ENCODE results near the gene SYNE3.

The SYNE3 gene, protein sequence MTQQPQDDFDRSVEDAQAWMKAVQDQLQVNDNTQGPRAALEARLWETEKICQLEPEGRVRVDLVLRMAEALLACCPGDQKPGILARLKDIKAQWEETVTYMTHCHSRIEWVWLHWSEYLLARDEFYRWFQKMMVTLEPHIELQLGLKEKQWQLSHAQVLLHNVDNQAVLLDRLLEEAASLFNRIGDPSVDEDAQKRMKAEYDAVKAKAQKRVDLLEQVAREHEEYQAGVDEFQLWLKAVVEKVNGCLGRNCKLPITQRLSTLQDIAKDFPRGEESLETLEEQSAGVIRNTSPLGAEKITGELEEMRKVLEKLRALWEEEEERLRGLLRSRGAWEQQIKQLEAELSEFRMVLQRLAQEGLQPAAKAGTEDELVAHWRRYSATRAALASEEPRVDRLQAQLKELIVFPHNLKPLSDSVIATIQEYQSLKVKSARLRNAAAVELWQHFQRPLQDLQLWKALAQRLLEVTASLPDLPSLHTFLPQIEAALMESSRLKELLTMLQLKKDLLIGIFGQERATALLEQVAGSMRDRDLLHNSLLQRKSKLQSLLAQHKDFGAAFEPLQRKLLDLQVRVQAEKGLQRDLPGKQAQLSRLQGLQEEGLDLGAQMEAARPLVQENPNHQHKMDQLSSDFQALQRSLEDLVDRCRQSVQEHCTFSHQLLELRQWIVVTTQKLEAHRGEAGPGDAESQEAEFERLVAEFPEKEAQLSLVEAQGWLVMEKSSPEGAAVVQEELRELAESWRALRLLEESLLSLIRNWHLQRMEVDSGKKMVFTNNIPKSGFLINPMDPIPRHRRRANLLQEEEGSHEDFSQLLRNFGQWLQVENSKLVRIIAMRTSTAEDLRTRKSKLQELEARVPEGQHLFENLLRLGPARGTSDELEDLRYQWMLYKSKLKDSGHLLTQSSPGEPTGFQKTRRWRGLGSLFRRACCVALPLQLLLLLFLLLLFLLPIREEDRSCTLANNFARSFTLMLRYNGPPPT

DNA sequence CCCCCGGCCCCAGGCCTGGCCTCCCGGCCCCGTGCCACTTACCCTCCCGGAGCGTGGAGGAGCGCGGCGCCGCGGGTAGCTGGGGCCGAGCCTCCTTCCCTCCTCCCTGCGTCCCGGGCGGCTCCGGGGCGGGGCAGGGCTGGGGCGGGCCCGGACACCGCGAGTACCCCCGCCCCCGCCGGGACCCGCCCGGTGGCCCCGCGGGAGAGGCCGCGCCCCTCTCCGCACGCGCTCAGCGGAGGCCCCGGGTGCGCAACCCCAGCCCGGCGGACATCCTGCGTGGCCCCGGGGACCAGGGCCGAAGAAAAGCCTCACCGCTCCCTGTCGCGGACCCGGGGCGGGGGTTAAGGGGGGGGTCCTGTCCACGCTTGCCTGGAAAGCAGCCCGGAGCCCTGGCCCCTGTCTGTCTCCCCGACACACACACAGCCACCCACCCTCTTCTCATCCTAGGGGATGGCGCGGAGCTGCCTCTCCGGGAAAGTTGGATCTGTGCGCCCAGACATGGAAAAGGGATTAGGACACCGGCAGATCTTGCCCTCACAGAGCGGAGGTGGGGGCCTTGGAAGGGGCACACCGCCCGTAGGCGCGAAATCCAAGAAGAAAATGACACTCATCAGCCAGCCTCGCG lies at the start of gene SYNE3:
TSS of gene SYNE3 (minus strand) at position 97 of the 628 bp plus-strand sequence. CDS start 40,829 bp downstream, outside the sequence.
- DNase-seq (ENCODE audit: low read depth, low spot score), result no peak

DNA sequence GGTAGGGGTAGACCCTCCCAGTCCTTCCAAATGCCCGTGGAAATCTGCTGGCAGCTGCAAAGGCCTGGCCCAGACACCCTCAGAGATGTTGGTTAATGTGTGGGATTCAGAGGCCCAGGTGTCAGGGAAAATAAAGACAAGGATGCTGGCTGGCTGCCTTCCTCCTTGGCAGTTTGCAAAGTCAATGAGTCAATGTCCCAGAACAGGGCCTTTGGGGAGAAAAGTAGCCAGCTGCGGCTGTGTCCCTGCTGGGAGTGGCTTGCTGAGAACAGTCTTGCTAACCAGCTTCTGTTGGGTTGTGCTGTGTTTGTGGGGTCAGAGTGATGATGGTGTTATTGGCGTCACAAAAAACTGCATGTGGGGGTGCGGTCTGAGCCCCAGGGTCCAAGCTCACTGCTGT lies 47.6 kb upstream of the SYNE3 start:
- DNase-seq (ENCODE audit: low read depth, low spot score), result no peak

DNA sequence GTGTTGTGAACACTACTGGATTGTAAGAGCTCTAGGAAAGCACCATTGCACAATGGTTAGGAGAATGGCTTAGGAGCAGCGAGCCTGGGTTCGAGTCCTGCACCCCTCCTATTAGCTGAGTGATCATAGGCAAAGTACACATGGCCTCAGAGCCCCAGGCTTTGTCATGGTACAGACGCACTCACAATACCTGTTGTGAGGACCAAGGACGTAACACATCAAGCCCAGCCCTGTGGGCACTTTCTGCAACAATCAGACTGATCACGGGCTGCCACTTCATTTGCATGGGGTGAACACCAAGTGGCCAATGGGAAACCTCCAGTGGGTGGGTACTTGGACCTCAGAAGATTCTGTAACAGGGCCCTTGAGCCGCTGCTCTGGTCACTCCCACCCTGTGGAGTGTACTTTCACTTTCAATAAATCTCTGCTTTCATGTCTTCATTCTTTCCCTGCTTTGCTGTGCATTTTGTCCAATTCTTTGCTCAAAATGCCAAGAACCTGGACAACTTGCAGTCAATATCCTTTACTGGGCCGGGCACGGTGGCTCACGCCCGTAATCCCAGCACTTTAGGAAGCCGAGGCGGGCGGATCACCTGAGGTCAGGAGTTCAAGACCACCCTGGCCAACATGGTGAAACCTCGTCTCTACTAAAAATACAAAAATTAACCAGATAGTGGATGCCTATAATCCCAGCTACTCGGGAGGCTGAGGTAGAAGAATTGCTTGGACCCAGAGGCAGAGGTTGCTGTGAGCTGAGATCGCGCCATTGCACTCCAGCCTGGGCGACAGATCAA lies 46.6 kb upstream of the SYNE3 start:
- no peak for DNase-seq (ENCODE audit: low read depth, low spot score)

DNA sequence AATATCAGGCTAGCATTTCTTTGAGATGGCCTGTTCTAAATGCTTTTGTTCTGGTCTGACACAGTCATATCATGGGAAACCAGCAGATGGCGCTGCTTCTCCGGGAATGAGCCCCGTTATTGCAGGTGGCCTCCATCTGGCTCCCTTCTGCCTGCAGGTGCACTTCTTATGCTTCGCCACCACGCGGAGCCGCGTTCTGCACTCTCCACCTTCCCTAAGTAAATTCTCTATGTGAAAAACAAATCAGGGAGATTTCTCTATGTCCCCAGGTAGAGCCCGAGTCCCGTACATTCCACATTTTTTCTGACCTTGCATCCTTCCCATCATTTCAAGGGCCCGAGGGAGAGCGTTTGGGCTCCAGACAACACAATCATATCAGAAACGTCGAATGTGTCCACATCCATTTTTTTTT lies 44.6 kb upstream of the SYNE3 start:
- DNase-seq (ENCODE audit: low read depth, low spot score), result peak; percentile 74

DNA sequence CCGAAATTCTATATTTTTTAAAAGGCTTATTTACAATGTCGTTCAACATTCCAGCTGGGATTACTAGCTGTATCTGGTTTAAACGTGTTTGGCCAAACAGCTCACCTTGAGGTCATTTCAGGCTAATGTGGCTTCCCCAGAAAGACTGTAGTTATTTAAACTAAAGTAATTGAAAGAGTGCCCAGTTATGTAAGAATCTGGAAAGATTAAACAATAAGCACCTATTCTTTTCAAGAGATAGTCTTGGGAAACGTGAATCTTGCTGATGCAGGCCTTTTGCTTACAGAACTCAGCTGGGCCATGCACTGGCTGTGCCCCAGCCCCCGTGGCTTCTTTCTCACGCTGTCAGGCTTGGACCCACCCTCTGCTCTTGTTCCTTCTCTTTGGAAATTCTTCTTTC lies 42.8 kb upstream of the SYNE3 start:
- DNase-seq (ENCODE audit: low read depth, low spot score), result no peak

DNA sequence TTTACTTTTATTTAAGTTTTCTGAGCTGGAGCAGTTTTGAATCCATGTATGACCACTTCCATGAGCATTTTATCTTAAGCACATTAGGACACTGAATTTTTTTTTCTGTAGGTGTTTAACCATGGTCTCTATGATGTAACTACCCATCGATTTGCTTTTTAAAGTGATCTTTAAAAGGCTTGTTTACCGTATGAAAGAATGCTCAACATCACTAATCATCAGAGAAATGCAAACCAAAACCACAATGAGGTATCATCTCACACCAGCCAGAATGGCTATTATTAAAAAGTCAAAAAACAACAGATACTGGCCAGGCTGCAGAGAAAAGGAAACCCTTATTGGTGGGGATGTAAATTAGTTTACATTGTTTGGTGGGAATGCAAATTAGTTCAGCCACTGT lies 41.4 kb upstream of the SYNE3 start:
- DNase-seq (ENCODE audit: low read depth, low spot score), result no peak

DNA sequence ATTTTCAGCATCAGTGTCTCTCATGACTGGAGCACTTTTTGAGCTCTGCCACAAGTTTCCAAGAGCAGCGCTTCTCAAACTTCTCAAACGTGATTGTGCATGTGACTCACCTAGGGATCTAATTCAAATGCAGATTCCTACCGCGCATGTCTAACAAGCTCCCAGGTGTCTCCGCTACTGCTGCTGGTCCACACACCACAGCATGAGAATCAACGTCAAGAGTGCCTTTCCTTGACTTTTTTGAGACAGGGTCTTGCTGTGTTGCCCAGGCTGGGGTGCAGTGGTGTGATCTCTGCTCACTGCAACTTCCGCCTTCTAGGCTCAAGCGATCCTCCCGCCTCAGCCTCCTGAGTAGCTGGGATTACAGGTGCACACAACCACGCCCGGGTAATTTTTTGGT lies 40.8 kb upstream of the SYNE3 start:
- no peak for DNase-seq (ENCODE audit: low read depth, low spot score)

DNA sequence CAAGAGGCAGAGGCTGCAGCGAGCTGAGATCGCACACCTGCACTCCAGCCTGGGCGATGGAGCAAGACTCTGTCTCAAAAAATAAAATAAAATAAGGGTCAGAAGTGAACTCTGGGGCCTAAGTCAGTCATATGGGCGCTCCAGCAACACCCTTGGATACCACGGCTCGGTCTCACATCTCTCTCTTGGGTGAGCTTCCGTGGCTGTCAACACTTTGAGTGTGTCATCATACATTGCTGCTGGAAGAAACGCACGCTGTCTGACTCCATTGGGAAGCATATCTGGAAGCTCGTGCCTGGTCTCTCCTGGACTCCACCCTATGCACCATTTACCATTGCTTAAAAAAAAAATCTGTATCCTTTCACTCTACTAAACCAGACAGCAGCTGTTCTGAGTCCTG lies 38.6 kb upstream of the SYNE3 start:
- DNase-seq (ENCODE audit: low read depth, low spot score), result no peak

DNA sequence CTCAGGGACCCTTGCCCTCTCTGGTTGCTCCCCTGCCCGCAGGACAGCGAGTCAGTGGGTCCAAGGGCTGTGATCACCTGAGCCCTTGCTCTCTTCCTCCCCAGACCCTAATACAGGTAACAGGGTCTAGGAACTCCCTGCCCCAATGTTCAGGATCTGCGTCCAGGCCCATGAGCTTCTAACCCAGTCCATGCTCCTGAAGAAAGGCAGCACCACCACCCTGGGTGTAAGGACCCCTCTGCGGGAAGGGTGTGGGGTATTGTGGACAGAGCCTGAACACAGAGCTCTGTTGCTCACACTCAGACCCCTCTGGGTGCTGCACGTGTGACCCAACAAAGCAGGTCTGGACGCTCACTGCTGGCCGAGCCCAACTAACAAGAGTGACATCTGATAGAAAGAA lies 36.7 kb upstream of the SYNE3 start:
- no peak for DNase-seq (ENCODE audit: low read depth, low spot score)

DNA sequence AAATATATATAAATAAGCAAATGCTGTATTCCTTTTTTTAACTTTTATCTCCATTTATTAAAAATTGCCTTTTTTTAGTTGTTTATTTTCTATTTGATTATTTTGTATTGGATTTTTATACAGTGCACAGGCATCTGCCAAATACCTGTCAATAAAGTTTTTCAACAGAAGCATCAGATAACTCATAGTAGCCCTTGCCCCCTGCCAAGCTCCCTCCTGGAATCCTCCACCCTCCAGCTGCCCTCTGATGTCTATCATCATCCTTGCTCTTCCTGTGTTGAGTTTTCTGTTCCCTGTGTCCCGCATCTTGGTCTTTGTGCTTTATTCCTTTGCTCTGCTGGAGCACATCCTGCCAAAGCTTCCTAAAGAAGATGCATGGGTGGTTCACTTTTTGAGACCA lies 35.0 kb upstream of the SYNE3 start:
- no peak for DNase-seq (ENCODE audit: low read depth, low spot score)

DNA sequence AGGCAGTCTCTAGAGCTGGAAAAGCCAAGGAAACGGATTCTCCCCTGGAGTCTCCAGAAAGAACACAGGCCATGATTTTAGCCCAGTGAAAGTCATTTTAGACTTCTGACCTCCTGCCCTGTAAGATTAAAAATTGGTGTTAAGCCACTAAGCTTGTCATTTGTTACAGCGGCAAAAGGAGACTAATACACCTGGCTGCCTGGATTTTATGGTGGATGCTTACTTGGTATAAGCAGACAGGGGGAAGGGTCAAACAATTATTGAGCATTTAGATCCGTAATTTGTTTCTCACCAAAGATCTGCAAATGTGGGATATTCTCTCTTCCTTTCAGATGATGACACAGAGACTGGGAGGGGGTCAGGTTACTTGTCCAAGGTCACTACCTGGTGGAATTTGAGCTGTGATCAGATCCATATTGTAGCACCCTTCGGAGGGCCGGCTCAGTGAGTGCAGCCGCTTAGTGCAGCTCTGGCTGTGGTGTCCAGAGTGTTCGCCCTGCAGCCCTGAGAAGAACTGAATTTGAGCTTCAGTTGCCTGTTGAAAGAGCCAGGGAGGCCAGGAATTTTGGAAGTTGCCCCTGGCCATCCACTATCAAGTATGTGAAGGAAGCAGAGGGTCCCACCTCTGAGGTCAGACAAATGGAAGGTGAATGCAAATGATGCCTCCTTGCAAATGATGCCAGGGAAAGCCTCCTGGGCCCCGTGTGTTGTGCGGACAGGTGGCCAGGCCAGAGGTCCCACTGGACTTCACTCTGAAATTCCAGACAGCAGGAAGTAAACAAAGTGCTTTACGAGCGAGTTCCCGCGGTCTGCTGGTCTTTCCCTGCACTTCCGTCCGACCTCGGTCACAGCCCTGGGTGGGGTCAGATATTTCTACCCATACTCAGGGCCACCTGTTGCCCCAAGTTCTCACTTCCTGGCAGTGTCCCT lies 33.5 kb upstream of the SYNE3 start:
- DNase-seq (ENCODE audit: low read depth, low spot score), result no peak

DNA sequence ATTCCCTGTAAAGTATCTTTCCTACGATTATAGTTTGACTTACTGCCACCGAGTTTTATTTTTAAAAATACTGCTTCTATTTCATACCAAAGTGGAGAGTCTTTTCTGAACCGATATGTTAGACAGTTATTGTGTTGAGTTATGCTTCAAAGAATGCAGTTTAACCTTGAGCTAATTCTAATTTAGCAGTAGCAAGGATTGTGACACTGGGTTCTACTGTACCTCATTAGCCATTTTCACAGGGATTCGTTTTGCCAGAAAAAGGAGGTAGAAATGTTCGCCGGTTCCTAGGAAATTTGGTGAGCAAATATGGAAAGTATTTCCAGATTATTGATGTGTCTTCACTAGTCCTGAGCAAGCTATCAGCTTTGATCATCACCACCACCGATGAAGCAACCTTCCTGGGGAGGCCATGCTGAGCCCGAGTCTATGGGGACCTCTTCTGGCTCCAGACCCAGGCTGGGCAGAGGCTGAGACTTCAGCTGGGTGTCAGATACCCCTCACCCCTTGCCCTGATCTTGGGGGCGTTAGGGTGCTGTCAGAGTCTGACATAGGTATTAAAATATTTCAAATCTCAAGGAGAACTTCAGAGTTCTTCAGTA lies 32.0 kb upstream of the SYNE3 start:
- no peak for DNase-seq (ENCODE audit: low read depth, low spot score)

DNA sequence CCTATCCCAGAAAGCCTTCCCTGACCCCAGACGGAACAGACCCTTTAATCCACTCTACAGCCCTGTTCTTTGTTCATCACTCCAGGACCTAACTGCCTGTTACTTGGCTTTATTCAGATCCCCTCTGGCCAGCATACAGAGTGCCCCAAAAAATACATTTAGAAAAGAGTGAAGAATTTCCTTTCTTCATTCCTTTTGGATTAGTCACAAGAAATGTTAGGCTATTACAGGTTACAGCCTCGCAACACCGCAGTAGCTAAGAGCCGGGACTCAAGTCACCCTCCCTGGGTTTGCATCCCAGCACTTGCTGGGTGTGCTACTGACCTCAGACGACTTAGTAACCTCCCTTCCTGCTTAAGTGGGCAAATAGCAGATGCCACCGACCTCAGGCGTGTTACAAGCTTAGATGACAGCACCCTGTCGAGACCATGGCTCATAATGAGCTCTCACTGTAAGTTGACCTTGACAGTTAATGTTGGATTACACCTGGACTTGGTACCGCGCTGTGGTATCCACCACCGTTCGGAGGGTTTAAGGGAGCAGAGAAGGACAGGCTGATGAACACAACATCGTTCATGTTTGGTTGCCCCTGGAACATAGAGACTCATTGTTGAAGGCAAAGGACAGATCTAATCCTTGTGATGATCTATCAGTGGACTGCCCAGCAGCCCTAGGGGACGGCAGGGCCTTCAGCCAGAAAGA lies 31.3 kb upstream of the SYNE3 start:
- DNase-seq (ENCODE audit: low read depth, low spot score), result no peak

DNA sequence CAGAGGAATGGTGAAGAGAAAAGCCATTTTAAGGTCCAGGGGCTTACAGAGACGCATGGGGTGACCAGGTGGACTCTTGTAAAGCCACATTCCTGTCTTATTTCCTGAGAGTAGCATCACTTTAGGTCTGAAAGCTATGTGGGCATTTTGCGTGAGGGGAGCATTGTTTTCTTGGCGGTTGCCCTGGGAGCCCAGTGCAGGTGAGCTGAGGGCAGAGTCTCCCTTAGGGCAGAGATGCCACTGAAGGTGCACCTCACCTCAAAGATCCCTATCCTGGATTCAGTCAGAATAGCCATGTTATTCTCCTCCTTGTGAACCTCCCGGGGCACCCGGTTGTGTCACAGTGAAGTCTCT lies 30.8 kb upstream of the SYNE3 start:
- no peak for DNase-seq (ENCODE audit: low read depth, low spot score)

DNA sequence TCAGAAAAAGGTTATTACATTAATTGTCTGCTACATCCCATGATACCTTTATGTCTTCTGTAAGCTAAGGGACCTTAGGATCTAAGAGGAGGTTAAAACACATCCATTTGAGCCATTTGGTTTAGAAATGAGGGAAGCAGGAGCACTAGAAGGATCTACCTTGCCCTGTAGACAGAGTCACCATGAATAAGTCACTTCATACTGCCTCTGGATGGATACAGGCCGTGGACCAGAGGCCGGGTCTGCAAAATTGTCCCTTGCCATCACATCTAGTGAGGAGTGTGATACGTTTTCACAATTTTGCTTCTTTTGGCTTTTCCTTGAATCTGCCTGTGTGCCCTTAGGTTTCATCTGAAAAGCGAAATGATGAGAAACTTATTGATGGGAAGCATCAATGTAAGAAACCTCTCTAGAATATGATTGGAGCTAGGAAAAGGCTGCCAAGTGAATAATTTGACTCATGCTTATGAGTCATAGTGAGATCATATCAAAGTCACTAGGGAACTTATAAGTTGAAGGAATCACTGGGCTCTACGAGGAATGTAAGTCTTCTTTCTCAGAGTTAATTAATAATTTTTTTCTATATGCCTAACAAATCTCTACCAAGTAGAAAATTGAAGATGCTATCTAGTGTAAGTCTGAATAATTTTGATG lies 29.2 kb upstream of the SYNE3 start:
- no peak for DNase-seq (ENCODE audit: low read depth, low spot score)

DNA sequence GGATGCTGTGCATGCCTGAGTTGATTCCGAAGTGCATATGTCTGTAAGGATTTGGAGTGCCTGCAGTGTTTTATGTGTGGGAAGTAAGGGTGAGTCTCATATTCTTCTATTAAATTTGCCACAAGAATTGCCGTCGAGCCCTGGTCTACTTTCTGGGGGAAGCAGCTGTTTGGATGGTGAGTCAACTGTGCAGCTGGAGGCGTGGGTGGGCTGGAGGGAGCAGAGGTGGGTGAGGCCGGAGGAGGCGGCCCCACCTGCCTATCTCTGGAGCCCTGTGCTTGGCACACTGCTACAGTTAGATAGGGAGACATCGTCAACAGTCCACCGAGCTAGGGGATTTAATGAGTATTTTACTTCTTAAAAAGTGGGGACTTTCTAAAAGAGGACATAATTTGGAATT lies 28.1 kb upstream of the SYNE3 start:
- DNase-seq (ENCODE audit: low read depth, low spot score), result no peak

DNA sequence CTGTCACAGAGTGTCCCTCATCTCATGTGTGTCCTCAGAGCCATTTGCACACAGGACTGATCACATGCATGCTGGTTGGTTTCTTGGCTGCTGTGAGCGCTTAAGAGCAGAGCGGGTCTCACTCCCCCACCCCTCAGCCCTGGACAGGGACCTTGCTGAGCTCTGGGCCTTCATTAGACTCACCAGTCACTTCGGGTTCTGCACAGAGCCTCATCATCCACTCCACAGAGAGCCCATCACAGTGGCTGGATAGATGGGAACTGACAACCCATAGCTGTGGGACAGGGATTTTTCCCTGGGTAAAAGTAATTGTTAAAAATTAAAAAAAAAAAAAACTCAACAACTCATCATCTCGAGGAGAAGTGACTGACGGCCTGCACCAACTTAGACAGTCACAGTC lies 26.6 kb upstream of the SYNE3 start:
- no peak for DNase-seq (ENCODE audit: low read depth, low spot score)

Measured in activated CD4-positive, CD25-positive, alpha-beta regulatory T cell treated with anti-CD3 and anti-CD28 coated beads, Interleukin-2, amount 50 U/mL, for 16 hours (primary cell).